Natural killer cell (primary cell): ENCODE measurements around the gene HEXD. TPM values are rescaled to one million over a fixed set of nuclear protein-coding genes. Genes with fewer than 3 reads are reported as not detected.
"Not testable (repeated sequence)": the region's sequence is repeated elsewhere in the genome, so short reads cannot be mapped to it uniquely, and the experiment has no call there.

Source experiments
- ATAC-seq, 3 donors: fragments of 150-1000 bp in 2 of 3; fragments of 200-7000 bp in 1 of 3; cut with Tn5 transposase; 1 replicate in 1 of 3; 2 replicates in 2 of 3; pipeline ENCODE4 v1.10.0; 2021; ENCODE audit warnings: mild to moderate bottlenecking in 2 of 3, moderate library complexity in 2 of 3
- DNase-seq, 2 donors: peaks; one replicate each; pipeline versions ENCODE4 v3.0.0 to v3.0.0-alpha.2; 2013 to 2021; ENCODE audit warnings: mixed read lengths in 1 of 2
- H3K27ac ChIP-seq: one replicate; pipeline ENCODE4 v1.5.1; 2013; ENCODE audit warnings: mild to moderate bottlenecking, low read length
- H3K27me3 ChIP-seq: one replicate; pipeline ENCODE4 v1.6.1; 2013; ENCODE audit warnings: low read length; ENCODE audit not compliant: control insufficient read depth, insufficient read depth
- H3K36me3 ChIP-seq: one replicate; pipeline ENCODE4 v1.6.1; 2013; ENCODE audit warnings: low read length; ENCODE audit not compliant: control insufficient read depth, insufficient read depth
- H3K4me1 ChIP-seq: one replicate; pipeline ENCODE4 v1.6.1; 2013; ENCODE audit warnings: low read length; ENCODE audit not compliant: control insufficient read depth, insufficient read depth
- H3K4me3 ChIP-seq: one replicate; pipeline ENCODE4 v1.5.1; 2013; ENCODE audit warnings: low read length
- H3K9me3 ChIP-seq: one replicate; pipeline ENCODE4 v1.6.1; 2013; ENCODE audit warnings: low read length; ENCODE audit not compliant: control insufficient read depth, insufficient read depth
- H3K27ac Mint-ChIP-seq, 2 donors: one replicate each; pipeline ENCODE4 v1.8.0; 2022; ENCODE audit warnings: mild to moderate bottlenecking in 2 of 2, mixed read lengths in 2 of 2, moderate library complexity in 1 of 2
- H3K27me3 Mint-ChIP-seq, 2 donors: one replicate each; pipeline ENCODE4 v1.8.0; 2022; ENCODE audit warnings: low read depth in 2 of 2, mixed read lengths in 2 of 2
- H3K36me3 Mint-ChIP-seq: one replicate; pipeline ENCODE4 v1.8.0; 2022; ENCODE audit warnings: mixed read lengths
- H3K4me1 Mint-ChIP-seq, 2 donors: one replicate each; pipeline ENCODE4 v1.8.0; 2022; ENCODE audit warnings: mixed read lengths in 2 of 2
- H3K4me3 Mint-ChIP-seq: one replicate; pipeline ENCODE4 v1.8.0; 2022; ENCODE audit warnings: mild to moderate bottlenecking, moderate library complexity, mixed read lengths
- H3K9me3 Mint-ChIP-seq, 2 donors: one replicate each; pipeline ENCODE4 v1.8.0; 2022; ENCODE audit warnings: mixed read lengths in 2 of 2
- WGBS: methylation state at CpG from one replicate; pipeline ENCODE4 v1.1.7; 2013; ENCODE audit warnings: missing lambda C conversion rate; ENCODE audit not compliant: insufficient coverage; 5-methylcytosine and 5-hydroxymethylcytosine counted together
- intact Hi-C: fragments of 100-400 bp; cut with micrococcal nuclease; formaldehyde crosslinking; loops from one replicate; pipeline ENCODE4 v1.14.2; 2022
- total RNA-seq, 4 donors: library from RNA; stranded (reverse); fragments of 120-200 nt in 1 of 4; gene quantifications; one replicate each; pipeline versions ENCODE4 v1.2.3 to v1.2.4, GENCODE V29; 2013 to 2022
- TF ChIP-seq, protein P1 (sequence below): fragments of 200-600 bp; IDR thresholded peaks from one replicate; pipeline ENCODE4 v1.8.0; 2022; ENCODE audit warnings: antibody characterized with exemption

The HEXD gene
- total RNA-seq, 3 donors from 2014 or later (not counting 1 experiment from before 2014, with no cell fraction given): 35.7 to 57.4 (median 51.5) TPM

DNA sequence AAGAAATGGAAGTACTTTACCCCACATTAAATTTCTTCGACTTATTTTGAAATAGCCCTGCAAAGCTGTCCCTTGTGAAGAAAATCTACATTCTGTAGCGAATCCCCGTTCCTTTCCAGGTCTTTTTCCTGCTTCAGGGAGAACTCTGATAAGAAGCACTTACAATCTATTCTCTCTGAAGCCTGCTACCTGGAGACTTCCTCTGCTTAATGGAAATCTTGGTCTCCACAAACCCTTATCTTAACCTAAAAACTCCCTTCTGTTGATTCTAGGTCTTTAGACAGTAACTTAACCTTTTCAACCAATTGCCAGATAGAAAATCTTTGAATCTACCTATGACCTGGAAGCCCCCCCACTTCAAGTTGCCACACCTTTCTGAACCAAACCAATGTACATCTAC lies 34.0 kb downstream of the HEXD start:
- peaks cover 34% of the 10 kb centered on the region for H3K4me1 ChIP-seq
- H3K4me1 Mint-ChIP-seq: peaks cover 28 to 34% of the 10 kb centered on the region in 2 donors
- no peaks in the 10 kb centered on the region for H3K27me3 Mint-ChIP-seq
- TF ChIP-seq, protein P1, sequence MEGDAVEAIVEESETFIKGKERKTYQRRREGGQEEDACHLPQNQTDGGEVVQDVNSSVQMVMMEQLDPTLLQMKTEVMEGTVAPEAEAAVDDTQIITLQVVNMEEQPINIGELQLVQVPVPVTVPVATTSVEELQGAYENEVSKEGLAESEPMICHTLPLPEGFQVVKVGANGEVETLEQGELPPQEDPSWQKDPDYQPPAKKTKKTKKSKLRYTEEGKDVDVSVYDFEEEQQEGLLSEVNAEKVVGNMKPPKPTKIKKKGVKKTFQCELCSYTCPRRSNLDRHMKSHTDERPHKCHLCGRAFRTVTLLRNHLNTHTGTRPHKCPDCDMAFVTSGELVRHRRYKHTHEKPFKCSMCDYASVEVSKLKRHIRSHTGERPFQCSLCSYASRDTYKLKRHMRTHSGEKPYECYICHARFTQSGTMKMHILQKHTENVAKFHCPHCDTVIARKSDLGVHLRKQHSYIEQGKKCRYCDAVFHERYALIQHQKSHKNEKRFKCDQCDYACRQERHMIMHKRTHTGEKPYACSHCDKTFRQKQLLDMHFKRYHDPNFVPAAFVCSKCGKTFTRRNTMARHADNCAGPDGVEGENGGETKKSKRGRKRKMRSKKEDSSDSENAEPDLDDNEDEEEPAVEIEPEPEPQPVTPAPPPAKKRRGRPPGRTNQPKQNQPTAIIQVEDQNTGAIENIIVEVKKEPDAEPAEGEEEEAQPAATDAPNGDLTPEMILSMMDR: no peak
- peak overlapping the region; percentile 43 for H3K4me3 Mint-ChIP-seq
- H3K36me3 Mint-ChIP-seq: no peaks in the 10 kb centered on the region
- H3K27me3 ChIP-seq: no peaks in the 10 kb centered on the region
- peak overlapping the region in 1 of 2 donors; percentile 71 for H3K27ac Mint-ChIP-seq
- ATAC-seq (no peak), DNase-seq (no peak)
- H3K4me3 ChIP-seq: no peak overlapping the region
- H3K36me3 ChIP-seq: peaks cover 6% of the 10 kb centered on the region
- no peaks in the 10 kb centered on the region for H3K9me3 Mint-ChIP-seq
- H3K9me3 ChIP-seq: no peaks in the 10 kb centered on the region
- WGBS: 99% methylated on average over 3 of the region's 3 CpGs
- H3K27ac ChIP-seq: no peak overlapping the region
- intact Hi-C loops: no loop called here

DNA sequence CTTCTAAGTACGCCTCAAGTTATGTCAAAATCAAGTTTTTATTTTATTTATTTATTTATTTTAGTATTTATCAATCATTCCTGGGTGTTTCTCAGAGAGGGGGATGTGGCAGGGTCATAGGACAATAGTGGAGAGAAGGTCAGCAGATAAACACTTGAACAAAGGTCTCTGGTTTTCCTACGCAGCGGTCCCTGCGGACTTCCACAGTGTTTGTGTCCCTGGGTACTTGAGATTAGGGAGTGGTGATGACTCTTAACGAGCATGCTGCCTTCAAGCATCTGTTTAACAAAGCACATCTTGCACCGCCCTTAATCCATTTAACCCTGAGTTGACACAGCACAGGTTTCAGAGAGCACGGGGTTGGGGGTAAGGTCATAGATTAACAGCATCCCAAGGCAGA lies 35.0 kb downstream of the HEXD start:
- H3K4me1 Mint-ChIP-seq: peaks cover 32 to 37% of the 10 kb centered on the region in 2 donors
- H3K27me3 Mint-ChIP-seq, intact Hi-C loops, H3K36me3 Mint-ChIP-seq, H3K4me3 Mint-ChIP-seq, ATAC-seq, H3K4me3 ChIP-seq, H3K27me3 ChIP-seq, DNase-seq, H3K9me3 ChIP-seq, H3K27ac ChIP-seq, H3K36me3 ChIP-seq, H3K27ac Mint-ChIP-seq, H3K9me3 Mint-ChIP-seq: not testable (repeated sequence)
- peaks cover 29% of the 10 kb centered on the region for H3K4me1 ChIP-seq
- 100% methylated on average over 5 of the region's 7 CpGs for WGBS

DNA sequence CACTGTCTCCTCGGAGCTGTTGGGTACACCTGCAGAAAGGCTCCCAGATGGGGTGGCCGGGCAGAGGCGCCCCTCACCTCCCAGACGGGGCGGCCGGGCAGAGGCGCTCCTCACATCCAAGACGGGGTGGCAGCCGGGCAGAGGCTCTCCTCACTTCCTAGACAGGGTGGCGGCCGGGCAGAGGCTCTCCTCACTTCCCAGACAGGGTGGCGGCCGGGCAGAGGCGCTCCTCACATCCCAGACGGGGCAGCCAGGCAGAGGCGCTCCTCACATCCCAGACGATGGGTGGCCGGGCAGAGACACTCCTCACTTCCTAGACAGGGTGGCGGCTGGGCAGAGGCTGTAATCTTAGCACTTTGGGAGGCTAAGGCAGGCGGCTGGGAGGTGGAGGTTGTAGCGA lies 35.6 kb downstream of the HEXD start:
- H3K4me3 Mint-ChIP-seq, H3K27me3 ChIP-seq, H3K9me3 Mint-ChIP-seq, DNase-seq, intact Hi-C loops, H3K36me3 ChIP-seq, H3K27ac ChIP-seq, H3K4me3 ChIP-seq, H3K27ac Mint-ChIP-seq, H3K9me3 ChIP-seq, ATAC-seq, H3K27me3 Mint-ChIP-seq, H3K36me3 Mint-ChIP-seq: not testable (repeated sequence)
- peaks cover 32 to 37% of the 10 kb centered on the region in 2 donors for H3K4me1 Mint-ChIP-seq
- 95% methylated on average over 21 of the region's 21 CpGs for WGBS
- H3K4me1 ChIP-seq: peaks cover 27% of the 10 kb centered on the region

DNA sequence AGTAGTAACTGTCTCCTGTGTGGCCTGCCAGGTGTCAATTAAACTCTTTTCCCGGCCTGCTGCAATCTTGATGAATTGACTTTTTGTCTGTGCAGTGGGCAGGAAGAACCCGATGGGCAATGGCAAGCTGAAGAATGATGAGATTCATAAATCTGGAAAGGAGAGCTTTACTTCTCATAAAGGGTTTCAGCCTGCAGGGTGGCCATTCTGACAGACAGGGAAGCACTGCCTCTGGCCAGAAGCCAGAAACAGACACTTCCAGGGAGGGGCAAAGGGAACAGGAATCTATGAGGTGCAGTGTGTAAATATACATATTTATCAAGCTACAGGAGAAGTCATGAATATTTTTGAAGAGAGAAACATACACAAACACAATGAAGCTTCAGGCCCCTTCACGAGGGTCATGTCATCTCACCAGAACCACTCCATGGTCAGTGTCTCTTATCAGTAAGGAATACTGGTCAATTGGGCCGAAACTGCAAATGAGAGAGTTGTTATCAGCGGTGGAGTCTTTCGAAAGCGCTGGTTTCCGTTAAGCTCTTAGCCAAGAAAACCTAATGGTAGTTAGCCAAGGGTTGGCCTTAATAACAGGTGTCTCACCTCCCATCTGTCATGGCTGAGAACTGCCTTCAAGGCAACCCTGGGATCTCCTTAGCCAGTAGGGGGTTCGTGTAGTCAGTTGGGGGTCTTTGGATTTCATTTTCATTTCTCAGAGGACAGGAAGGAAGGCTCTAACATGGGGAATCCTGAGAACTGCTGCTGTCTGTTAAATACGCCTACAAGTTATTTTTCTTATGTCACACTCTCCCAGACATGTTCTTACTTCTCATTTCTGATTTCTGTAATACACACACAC lies 39.2 kb downstream of the HEXD start:
- H3K27me3 ChIP-seq: no peaks in the 10 kb centered on the region
- peaks cover 29 to 30% of the 10 kb centered on the region in 2 donors for H3K4me1 Mint-ChIP-seq
- peak in 1 of 2 donors; percentile 39 for DNase-seq
- intact Hi-C loops: no loop called here
- peak overlapping the region; percentile 97 to 99 for H3K27ac Mint-ChIP-seq
- H3K9me3 ChIP-seq: no peaks in the 10 kb centered on the region
- peaks cover 18% of the 10 kb centered on the region for H3K4me1 ChIP-seq
- H3K36me3 Mint-ChIP-seq: no peaks in the 10 kb centered on the region
- H3K4me3 ChIP-seq: peak overlapping the region; percentile 61
- H3K27me3 Mint-ChIP-seq: no peaks in the 10 kb centered on the region
- no peaks in the 10 kb centered on the region for H3K9me3 Mint-ChIP-seq
- peak overlapping the region; percentile 96 for H3K4me3 Mint-ChIP-seq
- peak overlapping the region; percentile 97 for H3K27ac ChIP-seq
- 78% methylated on average over 9 of the region's 10 CpGs for WGBS
- peaks cover 17% of the 10 kb centered on the region for H3K36me3 ChIP-seq
- TF ChIP-seq, protein P1: no peak
- ATAC-seq: no peak
